GM19043 (cell line): ENCODE measurements around the gene GMPPB.

Experiments
- ATAC-seq: cut with Tn5 transposase; IDR thresholded peaks from one replicate; pipeline ENCODE4 v1.9.1; 2021; ENCODE audit warnings: low read depth; ENCODE audit not compliant: unreplicated experiment

The GMPPB gene

DNA sequence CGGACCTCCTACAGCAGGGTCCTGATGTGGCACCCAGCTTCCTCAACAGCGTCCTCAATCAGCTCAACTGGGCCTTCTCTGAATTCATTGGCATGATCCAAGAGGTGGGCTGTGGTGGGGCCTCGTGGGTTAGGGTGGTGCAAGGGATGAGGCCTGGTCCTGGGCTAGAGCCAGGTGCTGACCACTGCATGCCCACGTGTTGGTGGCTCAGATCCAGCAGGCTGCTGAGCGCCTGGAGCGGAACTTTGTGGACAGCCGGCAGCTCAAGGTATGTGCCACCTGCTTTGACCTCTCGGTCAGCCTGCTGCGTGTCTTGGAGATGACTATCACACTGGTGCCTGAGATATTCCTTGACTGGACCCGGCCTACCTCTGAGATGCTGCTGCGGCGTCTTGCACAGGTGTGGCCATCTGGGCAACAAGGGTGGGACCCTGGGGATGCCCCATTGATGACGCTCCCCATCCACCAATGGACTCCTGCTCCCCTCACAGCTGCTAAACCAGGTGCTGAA, 8.1 kb downstream of the GMPPB start:
- ATAC-seq: no peak

- ATAC-seq: no peak
Observed at GRCh38 chr3:49714728-49715550, 8.8 kb downstream of the GMPPB start.

DNA sequence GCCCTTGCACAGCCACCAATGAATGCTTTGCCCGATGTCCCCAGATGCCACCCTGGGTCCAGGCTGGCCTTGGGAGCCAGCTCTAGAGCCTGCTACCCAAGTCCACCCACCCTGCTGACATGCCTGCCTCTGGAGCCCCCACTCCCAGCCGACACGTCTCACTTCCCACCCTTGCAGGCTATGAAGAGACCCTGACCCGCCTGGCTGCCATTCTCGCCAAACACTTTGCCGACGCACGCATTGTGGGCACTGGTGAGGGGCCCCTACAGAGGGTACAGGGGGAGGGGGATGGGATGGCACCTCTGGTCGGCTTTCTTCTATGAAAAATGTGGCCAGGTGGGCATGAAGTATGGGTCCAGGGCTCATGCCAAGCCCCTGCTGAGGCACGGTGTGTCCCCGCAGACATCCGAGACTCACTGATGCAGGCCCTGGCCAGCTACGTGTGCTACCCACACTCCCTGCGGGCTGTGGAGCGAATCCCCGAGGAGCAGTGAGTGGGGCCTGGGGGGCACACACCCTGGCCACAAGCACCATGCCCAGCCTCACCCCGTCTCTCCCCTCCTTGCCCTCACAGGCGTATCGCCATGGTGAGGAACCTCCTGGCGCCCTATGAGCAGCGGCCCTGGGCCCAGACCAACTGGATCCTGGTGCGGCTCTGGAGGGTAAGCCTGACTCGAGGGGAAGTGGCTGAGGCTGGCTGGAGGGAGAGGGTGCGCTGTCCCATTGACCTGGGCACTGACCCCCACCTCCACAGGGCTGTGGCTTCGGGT, 10.2 kb downstream of the GMPPB start:
- no peak for ATAC-seq

DNA sequence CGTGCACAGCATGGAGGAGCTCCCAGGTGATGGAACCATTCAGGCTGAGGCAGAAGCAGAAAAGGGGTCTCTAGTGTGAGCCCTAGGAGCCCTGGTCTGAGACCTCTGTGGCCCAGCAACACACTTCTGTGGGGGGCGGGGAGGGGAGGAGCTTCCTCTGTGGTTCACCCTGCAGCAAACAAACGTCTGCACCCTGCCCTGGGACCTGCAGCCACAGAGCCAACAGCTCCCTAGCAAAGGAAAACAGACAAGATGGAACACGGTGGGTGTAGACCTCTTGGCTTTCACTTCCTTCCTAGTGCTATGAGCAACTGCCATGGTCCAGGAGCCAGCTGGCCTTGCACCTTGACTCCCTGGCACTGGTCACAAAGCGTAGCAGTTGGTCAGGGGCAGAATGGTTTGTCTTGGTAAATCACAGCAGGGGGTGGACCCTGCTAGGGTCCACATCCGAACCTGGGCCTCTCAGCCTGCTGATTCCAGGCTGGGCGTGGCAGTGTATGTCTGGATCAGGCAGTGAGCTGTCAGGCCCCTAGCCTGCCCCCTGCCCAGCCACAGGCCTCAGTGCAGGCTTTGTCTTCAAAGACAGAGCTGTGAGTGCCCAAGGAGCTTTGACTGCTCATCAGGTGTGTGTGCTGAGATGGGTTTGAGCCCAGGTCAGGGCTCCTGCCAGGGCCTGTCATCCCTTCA, 11.0 kb downstream of the GMPPB start:
- no peak for ATAC-seq

GRCh38 chr3:49712166-49712565, 11.6 kb downstream of the GMPPB start:
- ATAC-seq: no peak

GRCh38 chr3:49711489-49711888, 12.3 kb downstream of the GMPPB start:
- ATAC-seq: no peak

DNA sequence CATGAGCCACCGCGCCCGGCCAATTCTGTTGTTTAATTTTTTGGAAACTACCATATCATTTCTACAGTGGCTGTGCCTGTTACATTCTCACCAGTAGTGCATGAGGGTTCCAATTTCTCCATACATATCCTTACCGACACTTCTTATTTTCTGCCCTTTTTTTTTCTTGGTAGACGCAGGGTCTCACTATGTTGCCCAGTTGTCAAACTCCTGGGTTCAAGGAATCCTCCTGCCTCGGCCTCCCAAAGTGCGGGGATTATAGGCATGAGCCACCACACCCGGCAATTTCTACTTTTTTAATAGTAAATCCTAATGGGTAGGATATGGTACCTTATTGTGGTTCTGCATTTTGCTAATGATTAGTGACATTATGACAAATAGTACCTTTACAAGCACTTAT, 13.9 kb downstream of the GMPPB start:
- ATAC-seq: no peak

DNA sequence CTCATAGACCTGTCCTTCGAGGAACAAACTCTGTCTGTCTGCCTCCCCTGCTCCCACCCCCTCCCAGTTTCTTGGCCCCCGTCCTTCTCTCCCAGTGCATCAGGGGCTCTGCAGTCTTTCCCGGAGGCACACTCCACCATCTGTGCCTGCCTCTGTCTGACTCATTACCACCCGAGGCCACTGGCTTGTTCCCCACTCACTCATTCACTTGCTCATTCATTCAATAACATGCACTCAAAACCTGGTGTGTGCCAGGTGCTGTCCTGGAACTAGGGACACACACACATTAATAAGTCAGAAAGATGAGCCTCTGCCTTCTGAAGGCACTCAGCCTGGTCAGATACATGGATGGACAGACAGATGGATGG, 16.7 kb downstream of the GMPPB start:
- ATAC-seq: no peak

- no peak for ATAC-seq
Observed at GRCh38 chr3:49706456-49707112, 17.2 kb downstream of the GMPPB start.

DNA sequence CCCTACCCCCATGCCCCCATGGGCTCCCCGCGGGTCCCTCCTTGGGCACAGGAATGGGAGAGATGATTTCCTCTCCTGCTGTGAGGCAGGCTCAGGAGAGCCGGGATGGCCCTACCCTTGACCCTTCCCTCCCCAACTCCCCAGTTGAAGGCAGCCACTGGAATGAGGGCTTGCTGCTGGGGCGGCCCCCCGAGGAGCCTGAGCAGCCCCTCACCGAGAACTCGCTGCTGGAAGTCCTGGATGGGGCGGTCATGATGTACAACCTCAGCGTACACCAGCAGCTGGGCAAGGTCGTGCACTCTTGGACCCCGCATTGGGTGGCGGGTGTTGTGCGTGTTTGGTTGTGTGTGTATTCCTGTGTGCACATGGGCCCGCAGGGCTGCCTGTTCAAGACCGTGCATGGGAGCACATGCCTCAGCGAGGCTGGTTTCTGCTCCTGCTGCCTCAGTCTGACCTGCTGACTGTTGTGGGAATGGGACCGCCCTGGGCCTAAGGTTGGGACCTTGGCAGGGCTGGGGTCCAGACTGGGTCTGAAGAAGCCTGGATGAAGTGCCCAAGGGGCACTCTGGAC, 18.3 kb downstream of the GMPPB start:
- no peak for ATAC-seq

DNA sequence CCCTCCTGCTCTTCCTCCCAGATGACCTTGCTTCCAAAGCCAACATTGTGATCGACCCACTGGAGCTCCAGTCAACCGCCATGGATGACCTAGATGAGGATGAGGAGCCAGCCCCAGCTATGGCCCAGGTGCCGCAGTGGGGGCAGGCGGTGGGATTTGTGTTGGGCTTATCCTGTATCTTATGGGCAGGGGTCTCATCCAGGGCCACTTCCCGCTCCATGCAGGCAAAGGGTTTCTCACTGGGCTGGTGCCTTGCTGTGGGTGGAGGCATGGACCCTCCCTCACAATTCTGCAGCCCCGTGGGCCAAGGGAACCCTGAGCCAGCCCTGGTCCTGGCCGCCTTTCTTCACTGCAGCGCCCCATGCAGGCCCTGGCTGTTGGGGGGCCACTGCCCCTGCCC, 19.1 kb downstream of the GMPPB start:
- no peak for ATAC-seq

DNA sequence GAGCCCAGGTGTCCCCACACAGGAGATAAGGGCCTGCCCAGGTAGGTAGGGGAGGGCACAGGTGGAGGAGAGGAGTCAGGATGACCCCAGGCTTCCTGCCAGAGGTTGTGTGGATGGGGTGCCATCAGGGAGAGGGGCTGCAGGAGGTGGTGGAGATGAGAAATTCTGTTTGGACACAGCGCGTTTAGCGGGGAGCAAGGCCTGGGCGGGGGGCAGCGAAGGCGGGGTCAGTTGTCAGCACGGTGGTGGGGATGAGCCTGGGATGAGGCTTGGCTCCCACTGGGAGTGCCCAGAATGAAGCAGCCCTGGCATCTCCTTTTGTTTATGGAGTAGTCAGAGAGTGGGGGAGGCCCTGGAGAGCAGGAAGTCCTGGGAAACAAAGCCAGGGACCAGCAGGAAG, 19.8 kb downstream of the GMPPB start:
- ATAC-seq: no peak

- ATAC-seq: no peak
Observed at GRCh38 chr3:49703443-49703927, 20.3 kb downstream of the GMPPB start.

DNA sequence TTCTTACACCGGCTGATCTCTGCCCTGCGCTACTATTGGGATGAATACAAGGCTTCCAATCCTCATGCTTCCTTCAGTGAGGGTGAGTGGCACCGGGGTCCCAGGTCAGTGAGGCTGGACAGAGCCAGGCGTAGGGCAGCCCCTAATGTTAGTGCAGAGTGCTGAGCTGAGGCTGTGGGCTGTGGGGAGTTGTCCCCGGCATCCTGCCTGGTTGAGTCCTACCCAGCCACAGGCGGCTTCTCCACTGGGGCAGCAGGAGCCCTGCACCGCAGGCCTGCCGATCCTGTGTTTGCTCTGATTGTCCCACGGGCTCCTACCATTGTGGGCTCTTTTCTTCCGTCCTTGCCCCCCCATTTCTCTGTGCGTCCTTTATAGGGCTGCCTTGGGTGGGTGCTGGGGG, 21.1 kb downstream of the GMPPB start:
- no peak for ATAC-seq

- ATAC-seq: no peak
Observed at GRCh38 chr3:49701388-49702077, 22.2 kb downstream of the GMPPB start.

- no peak for ATAC-seq
Observed at GRCh38 chr3:49700453-49701128, 23.2 kb downstream of the GMPPB start.

GRCh38 chr3:49700014-49700413, 23.7 kb downstream of the GMPPB start:
- no peak for ATAC-seq

DNA sequence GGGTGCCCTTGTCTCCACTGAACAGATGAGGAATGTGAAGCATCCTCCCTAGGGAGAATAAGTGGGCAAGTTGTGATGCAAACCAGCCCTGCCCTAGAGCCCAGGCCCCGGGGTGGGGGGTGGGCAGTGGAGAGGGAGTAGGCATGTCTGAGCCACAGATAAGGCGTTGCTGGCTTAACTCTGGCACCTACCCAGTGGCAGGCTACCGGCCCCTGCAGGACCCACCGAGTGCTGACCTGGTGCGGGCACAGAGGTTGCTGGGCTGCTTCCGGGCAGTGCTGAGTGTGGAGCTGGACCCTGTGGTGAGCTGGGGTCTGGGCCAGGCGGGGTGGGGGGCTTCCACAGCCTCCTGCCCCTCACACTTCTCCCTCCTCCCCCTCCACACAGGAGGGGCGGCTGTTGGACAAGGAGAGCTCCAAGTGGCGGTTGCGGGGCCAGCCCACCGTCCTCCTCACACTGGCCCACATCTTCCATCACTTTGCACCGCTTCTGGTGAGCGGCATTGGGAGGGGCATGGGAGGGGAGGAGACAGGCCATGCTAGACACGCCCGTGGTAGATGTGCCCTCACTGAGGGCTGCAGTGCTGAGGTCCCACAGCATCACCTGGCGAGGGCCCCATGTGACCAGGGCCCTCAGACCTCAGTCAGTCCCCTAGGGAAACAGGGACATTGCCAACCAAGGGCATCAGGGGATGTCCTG, 24.3 kb downstream of the GMPPB start:
- no peak for ATAC-seq
